ENCODE results near the gene ACADVL. TPM values are rescaled to one million over a fixed set of nuclear protein-coding genes. Genes with fewer than 3 reads are reported as not detected.

The ACADVL gene
- total and polyA plus RNA-seq, 2 of the 4 experiments (the other 2 are of a cell fraction), result 139 to 752 TPM

- H3K4me3 ChIP-seq (ENCODE audit: insufficient read depth, low read depth, low read length), result no peak overlapping the region
- H3K79me1 ChIP-seq (ENCODE audit: low read depth in 1 of 2, low read length in 2 of 2), result no peaks in the 10 kb centered on the region; a peak in 2 of 4 replicates
- dilution Hi-C loops (cut with HindIII; ENCODE audit: low sequenced_read_pairs, unreplicated experiment), result no loop called here
- H3K4me2 ChIP-seq (ENCODE audit: low read depth, low read length), result no peak overlapping the region
- no peak overlapping the region for H3K56ac ChIP-seq (ENCODE audit: extremely low read depth, insufficient read depth, low read length)
- no peak overlapping the region for H2AK5ac ChIP-seq (ENCODE audit: low read depth, low read length)
- H3K27ac ChIP-seq (ENCODE audit: insufficient read depth, low read length), result no peak overlapping the region
- no peak overlapping the region for H3K4ac ChIP-seq (ENCODE audit: low read depth, low read length)
- peaks cover 44% of the 10 kb centered on the region for H3K36me3 ChIP-seq (ENCODE audit: control insufficient read depth, insufficient read depth, low read length)
- TF ChIP-seq RAD21 (IDR thresholded peaks at IDR 0.05; ENCODE audit: low read length) (no peak), BHLHE40 (IDR thresholded peaks at IDR 0.05; ENCODE audit: low read depth, low read length) (no peak), NFE2L2 (IDR thresholded peaks at IDR 0.05; ENCODE audit: low read depth, low read length) (no peak)
- no peak overlapping the region for H4K8ac ChIP-seq (ENCODE audit: low read depth in 2 of 2, low read length in 2 of 2)
- no peaks in the 10 kb centered on the region for H3K9me3 ChIP-seq (ENCODE audit: control insufficient read depth, insufficient read depth, low read length)
- no peaks in the 10 kb centered on the region for H3K9me1 ChIP-seq (ENCODE audit: insufficient read depth, low read length)
- H2BK15ac ChIP-seq (ENCODE audit: low read depth, low read length), result no peak overlapping the region
- no peak overlapping the region for H2AFZ ChIP-seq (replicated peaks; ENCODE audit: low read length, poor library complexity)
- H3K18ac ChIP-seq (ENCODE audit: low read depth, low read length), result no peak overlapping the region
- no peak overlapping the region for H4K91ac ChIP-seq (ENCODE audit: insufficient read depth, low read depth, low read length)
- H2BK20ac ChIP-seq (ENCODE audit: low read depth, low read length), result no peak overlapping the region
- no peak overlapping the region for H2BK5ac ChIP-seq (ENCODE audit: low read depth, low read length, poor library complexity, severe bottlenecking)
- BruUV-seq (replicated peaks), result TSS peak; percentile 34
- intact Hi-C loops (cut with micrococcal nuclease), result no loop called here
- no peak overlapping the region for H3K23ac ChIP-seq (ENCODE audit: low read depth, low read length)
- H3K4me1 ChIP-seq (ENCODE audit: control insufficient read depth, insufficient read depth, low read length), result no peaks in the 10 kb centered on the region
- no peak overlapping the region for H2BK120ac ChIP-seq (ENCODE audit: low read depth, low read length)
- no peak for DNase-seq
- peaks cover 12% of the 10 kb centered on the region for H4K20me1 ChIP-seq (ENCODE audit: insufficient read depth, low read length)
- in situ Hi-C loops (cut with MboI; ENCODE audit: low sequenced_read_pairs), result no loop called here
- no peak overlapping the region for H4K5ac ChIP-seq (ENCODE audit: low read depth, low read length)
- ChIA-PET CTCF (no interaction called here), POLR2A (ENCODE audit: unreplicated experiment) (no interaction called here)
- ATAC-seq (ENCODE audit: low read depth), result no peak
- no peak overlapping the region for H3K14ac ChIP-seq (replicated peaks; ENCODE audit: low read depth, low read length)
- 95% methylated on average over 4 of the region's 14 CpGs; no CpG with 5 or more reads in 1 of the 2 experiments for WGBS, 2 experiments (ENCODE audit: extremely low coverage in 2 of 2, insufficient read length in 1 of 2)
- no peak overlapping the region for H3K9ac ChIP-seq (ENCODE audit: low read depth, low read length)
- no peak overlapping the region for H2AK9ac ChIP-seq (replicated peaks; ENCODE audit: low read depth, low read length, poor library complexity)
- H3K27me3 ChIP-seq (ENCODE audit: control insufficient read depth, insufficient read depth, low read length), result no peaks in the 10 kb centered on the region
These were observed 29.3 kb upstream of the ACADVL start for GRCh38 chr17:7190276-7190917.

Data from IMR-90 (cell line).